ENCODE measurements around the gene TRIM33.

Gene TRIM33

DNA sequence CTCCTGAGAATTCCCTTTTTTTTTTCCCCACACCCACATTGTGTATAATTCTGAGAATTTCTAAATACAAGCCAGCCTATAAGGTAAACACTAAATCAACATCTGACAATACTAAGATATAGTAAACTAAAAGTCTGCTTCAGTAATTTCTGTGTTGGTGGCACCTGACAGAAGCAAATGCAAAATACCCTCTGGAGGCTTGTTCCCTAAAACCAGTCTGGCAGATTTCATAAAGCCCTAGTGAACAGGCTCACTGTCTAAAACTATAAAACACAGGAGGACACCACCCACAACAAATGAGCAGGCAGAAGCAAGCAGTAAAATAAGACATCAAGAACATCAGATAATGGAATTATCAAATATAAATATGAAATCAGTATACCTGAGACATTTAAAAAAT is 11.5 kb downstream of the TRIM33 start:
- TF ChIP-seq, protein P1, sequence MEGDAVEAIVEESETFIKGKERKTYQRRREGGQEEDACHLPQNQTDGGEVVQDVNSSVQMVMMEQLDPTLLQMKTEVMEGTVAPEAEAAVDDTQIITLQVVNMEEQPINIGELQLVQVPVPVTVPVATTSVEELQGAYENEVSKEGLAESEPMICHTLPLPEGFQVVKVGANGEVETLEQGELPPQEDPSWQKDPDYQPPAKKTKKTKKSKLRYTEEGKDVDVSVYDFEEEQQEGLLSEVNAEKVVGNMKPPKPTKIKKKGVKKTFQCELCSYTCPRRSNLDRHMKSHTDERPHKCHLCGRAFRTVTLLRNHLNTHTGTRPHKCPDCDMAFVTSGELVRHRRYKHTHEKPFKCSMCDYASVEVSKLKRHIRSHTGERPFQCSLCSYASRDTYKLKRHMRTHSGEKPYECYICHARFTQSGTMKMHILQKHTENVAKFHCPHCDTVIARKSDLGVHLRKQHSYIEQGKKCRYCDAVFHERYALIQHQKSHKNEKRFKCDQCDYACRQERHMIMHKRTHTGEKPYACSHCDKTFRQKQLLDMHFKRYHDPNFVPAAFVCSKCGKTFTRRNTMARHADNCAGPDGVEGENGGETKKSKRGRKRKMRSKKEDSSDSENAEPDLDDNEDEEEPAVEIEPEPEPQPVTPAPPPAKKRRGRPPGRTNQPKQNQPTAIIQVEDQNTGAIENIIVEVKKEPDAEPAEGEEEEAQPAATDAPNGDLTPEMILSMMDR (IDR thresholded peaks at IDR 0.05; ENCODE audit: control extremely low read depth, extremely low read depth, low read depth, missing control alignments) = no peak
- ChIA-PET CTCF (interaction anchor here (1.8 kb wide), 1 partner anchor 11 kb away, joined by 5 read pairs; no protein-coding TSS in a partner anchor), POLR2A (no interaction called here)
- no peak for DNase-seq (ENCODE audit: extremely low spot score)

DNA sequence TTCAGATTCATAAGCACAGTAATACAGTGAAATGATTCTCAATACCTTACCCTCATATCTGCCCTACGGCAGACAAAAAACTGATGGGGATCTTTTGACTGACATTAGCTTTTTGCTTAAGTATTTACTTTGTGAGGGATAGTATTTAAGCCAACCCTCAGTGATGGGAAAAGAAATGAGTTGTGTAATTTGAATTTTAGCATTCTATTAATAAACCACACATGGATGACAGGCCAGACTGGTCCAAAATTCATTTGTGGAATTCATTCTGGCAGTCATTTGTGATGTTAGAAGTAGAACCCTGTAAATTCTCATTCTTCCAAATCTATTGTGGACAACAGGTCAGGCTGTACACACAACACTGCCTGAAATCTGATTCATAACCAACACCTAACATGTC is 14.9 kb downstream of the TRIM33 start:
- ChIA-PET POLR2A (no interaction called here), CTCF (interaction anchor here (1.2 to 1.3 kb wide), 2 partner anchors 11 to 149 kb away, joined by 3 read pairs; no protein-coding TSS in a partner anchor)
- TF ChIP-seq, protein P1 (IDR thresholded peaks at IDR 0.05; ENCODE audit: control extremely low read depth, extremely low read depth, low read depth, missing control alignments) = no peak
- DNase-seq (ENCODE audit: extremely low spot score) = no peak

DNA sequence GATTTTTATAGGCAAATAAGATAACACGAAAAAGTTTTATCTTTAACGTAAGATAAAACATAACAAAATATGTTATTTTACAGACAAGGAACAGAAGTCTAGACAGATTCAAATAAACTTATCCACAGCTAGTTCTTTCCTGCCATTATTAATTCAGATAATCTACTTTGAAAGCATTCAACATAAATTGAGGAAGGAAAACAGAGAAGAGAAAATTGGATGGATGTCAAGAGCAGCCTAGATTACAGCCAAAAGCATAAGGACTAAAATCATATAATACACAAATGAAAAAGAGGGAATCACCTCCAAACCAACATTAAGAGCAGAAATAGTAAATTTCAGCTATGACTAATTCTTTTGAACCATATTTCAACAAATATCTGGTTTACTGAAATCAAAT is 15.5 kb downstream of the TRIM33 start:
- no peak for DNase-seq (ENCODE audit: extremely low spot score)
- CTCF ChIA-PET = interaction anchor here (1.2 to 1.3 kb wide), 2 partner anchors 12 to 149 kb away, joined by 3 read pairs; no protein-coding TSS in a partner anchor
- TF ChIP-seq, protein P1 (IDR thresholded peaks at IDR 0.05; ENCODE audit: control extremely low read depth, extremely low read depth, low read depth, missing control alignments) = no peak
- POLR2A ChIA-PET = no interaction called here

DNA sequence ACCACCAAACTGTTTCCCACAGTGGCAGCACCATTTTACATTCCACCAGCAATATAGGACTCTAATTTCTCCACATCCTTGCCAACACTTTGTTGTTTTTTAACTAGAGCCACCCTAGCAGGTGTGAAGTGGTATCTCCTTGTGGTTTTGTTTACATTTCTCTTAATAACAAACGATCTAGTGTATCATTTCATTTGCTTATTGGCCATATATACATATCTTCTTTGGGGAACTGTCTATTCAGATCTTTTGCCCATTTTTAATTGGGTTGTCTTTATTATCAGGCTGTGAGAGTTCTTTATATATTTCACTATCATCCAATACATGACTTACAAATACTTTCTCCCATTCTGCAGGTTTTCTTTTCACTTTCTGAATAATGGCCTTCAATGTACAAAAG is 18.0 kb downstream of the TRIM33 start:
- DNase-seq (ENCODE audit: extremely low spot score) = no peak
- POLR2A ChIA-PET = no interaction called here
- CTCF ChIA-PET = no interaction called here
- TF ChIP-seq, protein P1 (IDR thresholded peaks at IDR 0.05; ENCODE audit: control extremely low read depth, extremely low read depth, low read depth, missing control alignments) = no peak

DNA sequence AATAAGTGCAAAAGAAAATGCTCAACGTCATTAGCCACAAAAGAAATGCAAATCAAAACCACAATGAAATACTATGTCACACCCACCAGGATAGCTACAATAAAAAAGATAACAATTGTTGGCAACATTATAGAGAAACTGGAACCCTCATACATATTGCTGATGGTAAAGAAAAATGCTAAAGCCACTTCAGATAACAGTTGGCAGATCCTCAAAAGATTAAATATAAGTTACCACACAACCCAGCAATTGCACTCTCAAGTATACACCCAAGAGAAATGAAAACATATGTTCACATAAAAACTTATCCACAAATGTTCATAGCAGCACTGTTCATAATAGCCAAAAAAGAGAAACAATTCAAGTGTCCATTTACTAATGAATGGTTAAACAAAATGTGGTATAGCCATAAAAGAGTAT is 20.7 kb downstream of the TRIM33 start:
- ChIA-PET CTCF (interaction anchor here (1.0 kb wide), 1 partner anchor 143 kb away, joined by 3 read pairs; no protein-coding TSS in a partner anchor), POLR2A (no interaction called here)
- DNase-seq (ENCODE audit: extremely low spot score) = no peak
- TF ChIP-seq, protein P1 (IDR thresholded peaks at IDR 0.05; ENCODE audit: control extremely low read depth, extremely low read depth, low read depth, missing control alignments) = no peak

DNA sequence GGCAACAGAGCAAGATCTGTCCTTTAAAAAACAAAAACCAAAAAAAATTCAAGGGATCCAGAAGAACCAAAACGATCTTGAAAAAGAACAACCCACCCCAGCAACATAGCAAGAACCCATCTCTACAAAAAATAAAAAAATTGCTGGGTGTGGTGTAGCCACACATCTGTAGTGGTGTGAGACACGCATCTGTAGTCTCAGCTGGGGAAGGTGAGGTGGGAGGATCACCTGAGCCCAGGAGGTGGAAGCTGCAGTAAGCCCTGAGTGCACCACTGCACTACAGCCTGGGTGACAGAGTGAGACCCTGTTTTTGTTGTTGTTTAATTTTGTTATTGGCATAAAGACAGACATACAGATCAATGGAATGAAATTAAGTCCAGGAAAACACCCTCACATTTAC is 22.3 kb downstream of the TRIM33 start:
- ChIA-PET CTCF (interaction anchor here (0.9 kb wide), 1 partner anchor 11 kb away, joined by 3 read pairs; no protein-coding TSS in a partner anchor), POLR2A (interaction anchor here (1.3 kb wide), 1 partner anchor 21 kb away, joined by 3 read pairs; no protein-coding TSS in a partner anchor)
- TF ChIP-seq, protein P1 (IDR thresholded peaks at IDR 0.05; ENCODE audit: control extremely low read depth, extremely low read depth, low read depth, missing control alignments) = no peak
- DNase-seq (ENCODE audit: extremely low spot score) = no peak
